Measurements from ENCODE around the gene PLSCR5.

The PLSCR5 gene

GRCh38 chr3:146605106-146605505 lies at the start of gene PLSCR5:
PLSCR5 (minus strand) TSS chr3:146605346; CDS start chr3:146605212, 134 bp downstream.
- H3K36me3 ChIP-seq (ENCODE audit: insufficient read depth, low read length), result no peaks in the 10 kb centered on the region
- no peak within 1 kb of the TSS for H3K4me3 ChIP-seq (ENCODE audit: low read depth, low read length, poor library complexity, severe bottlenecking)
- H3K9me3 ChIP-seq (ENCODE audit: low read length), result no peaks in the 10 kb centered on the region
- H3F3A ChIP-seq (ENCODE audit: insufficient read depth, low read length), result no peaks in the 10 kb centered on the region
- no peak within 1 kb of the TSS for H2AFZ ChIP-seq (ENCODE audit: low read length)
- no peaks in the 10 kb centered on the region for H3K79me2 ChIP-seq (ENCODE audit: insufficient read depth, low read length)
- H3K4me2 ChIP-seq (ENCODE audit: low read length), result no peak within 1 kb of the TSS
- H3K9ac ChIP-seq (ENCODE audit: low read length), result no peak within 1 kb of the TSS
- no peak within 1 kb of the TSS for H3K27ac ChIP-seq (ENCODE audit: low read depth, low read length, poor library complexity, severe bottlenecking)
- TF ChIP-seq CTCF (IDR thresholded peaks at IDR 0.05; ENCODE audit: low read length) (no peak), EZH2 (IDR thresholded peaks at IDR 0.05; ENCODE audit: borderline replicate concordance, low read length) (no peak)
- no peaks in the 10 kb centered on the region for H3K9me2 ChIP-seq (ENCODE audit: low read depth, low read length)
- H4K20me1 ChIP-seq (ENCODE audit: insufficient read depth, low read length), result no peaks in the 10 kb centered on the region
- no peaks in the 10 kb centered on the region for H3K27me3 ChIP-seq (ENCODE audit: insufficient read depth, low read length)
- H3K4me1 ChIP-seq (ENCODE audit: insufficient read depth, low read length, severe bottlenecking), result no peaks in the 10 kb centered on the region

GRCh38 chr3:146653978-146654377 lies 48.8 kb upstream of the PLSCR5 start:
- Histone ChIP-seq H3K36me3 (ENCODE audit: insufficient read depth, low read length) (no peaks in the 10 kb centered on the region), H2AFZ (ENCODE audit: low read length) (no peak overlapping the region), H3K27ac (ENCODE audit: low read depth, low read length, poor library complexity, severe bottlenecking) (no peak overlapping the region), H3K9ac (ENCODE audit: low read length) (no peak overlapping the region), H3K4me2 (ENCODE audit: low read length) (no peak overlapping the region), H3K27me3 (ENCODE audit: insufficient read depth, low read length) (no peaks in the 10 kb centered on the region), H3K9me3 (ENCODE audit: low read length) (no peaks in the 10 kb centered on the region), H3K4me3 (ENCODE audit: low read depth, low read length, poor library complexity, severe bottlenecking) (no peak overlapping the region), H3K9me2 (ENCODE audit: low read depth, low read length) (no peaks in the 10 kb centered on the region), H3F3A (ENCODE audit: insufficient read depth, low read length) (no peaks in the 10 kb centered on the region), H3K79me2 (ENCODE audit: insufficient read depth, low read length) (no peaks in the 10 kb centered on the region), H3K4me1 (ENCODE audit: insufficient read depth, low read length, severe bottlenecking) (no peaks in the 10 kb centered on the region), H4K20me1 (ENCODE audit: insufficient read depth, low read length) (no peaks in the 10 kb centered on the region)
- TF ChIP-seq EZH2 (IDR thresholded peaks at IDR 0.05; ENCODE audit: borderline replicate concordance, low read length) (no peak), CTCF (IDR thresholded peaks at IDR 0.05; ENCODE audit: low read length) (no peak)

- Histone ChIP-seq H2AFZ (ENCODE audit: low read length) (no peak overlapping the region), H3K27me3 (ENCODE audit: insufficient read depth, low read length) (no peaks in the 10 kb centered on the region), H3K27ac (ENCODE audit: low read depth, low read length, poor library complexity, severe bottlenecking) (no peak overlapping the region), H3K4me3 (ENCODE audit: low read depth, low read length, poor library complexity, severe bottlenecking) (no peak overlapping the region), H3K79me2 (ENCODE audit: insufficient read depth, low read length) (no peaks in the 10 kb centered on the region), H3K36me3 (ENCODE audit: insufficient read depth, low read length) (no peaks in the 10 kb centered on the region), H3F3A (ENCODE audit: insufficient read depth, low read length) (no peaks in the 10 kb centered on the region), H3K4me1 (ENCODE audit: insufficient read depth, low read length, severe bottlenecking) (no peaks in the 10 kb centered on the region), H3K9me2 (ENCODE audit: low read depth, low read length) (no peaks in the 10 kb centered on the region), H3K4me2 (ENCODE audit: low read length) (no peak overlapping the region), H3K9ac (ENCODE audit: low read length) (no peak overlapping the region), H4K20me1 (ENCODE audit: insufficient read depth, low read length) (no peaks in the 10 kb centered on the region), H3K9me3 (ENCODE audit: low read length) (no peaks in the 10 kb centered on the region)
- TF ChIP-seq EZH2 (IDR thresholded peaks at IDR 0.05; ENCODE audit: borderline replicate concordance, low read length), result no peak
- no peak for TF ChIP-seq CTCF (IDR thresholded peaks at IDR 0.05; ENCODE audit: low read length)
Measured at GRCh38 chr3:146650691-146651442, 45.7 kb upstream of the PLSCR5 start.
